GM10847 (cell line): ENCODE data around the gene ATP13A5.

Source experiments
- POLR2A ChIP-seq: IDR thresholded peaks from 2 replicates; pipeline ENCODE4 v1.6.1; 2011; ENCODE audit not compliant: insufficient read length; ENCODE audit errors: extremely low read depth

ATP13A5 gene

DNA sequence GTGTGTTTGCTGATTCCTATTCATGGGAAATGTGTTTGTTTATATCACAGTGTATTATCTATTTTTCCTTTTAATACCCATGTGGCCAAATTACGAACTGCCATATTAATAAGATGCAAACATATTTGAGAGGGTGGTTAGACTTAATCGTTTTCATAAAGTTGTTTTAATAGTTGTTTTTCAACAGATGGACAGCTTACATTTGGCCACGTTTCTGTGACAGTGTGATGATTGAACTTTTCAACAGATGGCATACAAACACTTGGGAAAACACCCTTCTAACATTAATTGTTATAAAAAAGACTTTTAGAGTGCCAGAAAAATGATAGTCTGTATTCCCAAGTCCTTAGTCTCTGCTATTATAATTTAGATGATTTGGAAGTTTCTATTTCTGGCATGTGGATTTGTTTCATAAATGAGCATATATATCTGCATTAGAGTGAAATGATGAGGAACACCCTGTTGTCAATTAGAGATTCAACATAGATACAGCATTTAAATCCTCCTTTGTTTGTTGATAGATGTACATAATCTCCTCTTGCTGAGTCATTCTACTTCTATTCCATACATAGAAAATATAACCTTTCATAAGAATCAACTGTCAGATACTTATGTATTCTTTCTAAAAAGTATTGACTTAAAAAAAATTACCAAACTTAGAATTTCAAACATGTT lies 124.4 kb downstream of the ATP13A5 start:
- TF ChIP-seq POLR2A = no peak

DNA sequence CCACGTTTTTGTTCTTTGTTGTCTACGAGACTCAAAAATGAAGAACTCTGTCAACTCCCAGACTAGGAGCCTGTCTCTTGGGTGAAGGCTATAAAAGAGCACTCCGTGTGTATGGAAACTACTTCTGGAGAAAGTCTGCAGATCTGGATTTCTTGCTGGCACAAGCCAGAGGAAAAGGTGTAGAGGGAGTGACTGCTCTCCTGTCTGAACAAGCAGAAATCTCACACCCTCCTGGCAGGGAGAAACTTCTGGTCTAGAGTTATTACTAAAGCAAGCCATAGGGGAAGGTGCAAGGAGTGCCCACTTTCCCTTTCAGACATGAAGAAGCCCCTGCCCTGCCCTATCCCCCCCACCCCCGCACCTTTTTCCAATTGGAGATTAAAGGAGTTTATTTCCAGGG lies 128.1 kb downstream of the ATP13A5 start:
- TF ChIP-seq POLR2A = no peak

DNA sequence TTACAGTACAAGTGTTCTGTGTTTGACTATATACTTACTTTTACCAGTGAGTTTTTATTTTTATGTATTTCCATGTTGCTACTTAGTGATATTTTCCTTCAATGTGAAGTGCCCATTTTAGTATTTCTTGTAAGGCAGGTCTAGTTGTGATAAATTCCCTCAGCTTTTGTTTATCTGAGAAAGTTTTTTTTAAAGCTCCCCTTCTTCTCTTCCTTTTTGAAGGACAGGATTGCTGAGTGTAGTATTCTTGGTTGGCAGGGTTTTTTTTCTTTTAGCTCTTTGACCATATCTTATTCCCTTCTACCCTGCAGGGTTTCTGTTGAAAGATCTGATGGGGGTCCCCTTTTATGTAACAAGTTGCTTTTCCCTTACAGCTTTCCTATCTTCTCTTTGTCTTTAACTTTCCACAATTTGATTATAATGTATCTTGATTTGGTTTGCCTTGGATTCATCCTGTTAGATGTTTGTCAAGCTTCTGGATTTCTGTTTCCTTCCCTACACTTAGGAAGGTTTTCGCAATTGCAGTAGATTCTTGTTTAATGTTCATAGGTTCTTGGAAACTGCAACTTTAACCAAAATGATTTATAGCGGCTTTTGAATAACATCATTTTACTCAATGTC lies 129.6 kb downstream of the ATP13A5 start:
- TF ChIP-seq POLR2A = no peak

- no peak for TF ChIP-seq POLR2A
These were observed 135.0 kb downstream of the ATP13A5 start for GRCh38 chr3:193243571-193243970.

GRCh38 chr3:193241716-193242115 lies 136.8 kb downstream of the ATP13A5 start:
- TF ChIP-seq POLR2A = no peak

DNA sequence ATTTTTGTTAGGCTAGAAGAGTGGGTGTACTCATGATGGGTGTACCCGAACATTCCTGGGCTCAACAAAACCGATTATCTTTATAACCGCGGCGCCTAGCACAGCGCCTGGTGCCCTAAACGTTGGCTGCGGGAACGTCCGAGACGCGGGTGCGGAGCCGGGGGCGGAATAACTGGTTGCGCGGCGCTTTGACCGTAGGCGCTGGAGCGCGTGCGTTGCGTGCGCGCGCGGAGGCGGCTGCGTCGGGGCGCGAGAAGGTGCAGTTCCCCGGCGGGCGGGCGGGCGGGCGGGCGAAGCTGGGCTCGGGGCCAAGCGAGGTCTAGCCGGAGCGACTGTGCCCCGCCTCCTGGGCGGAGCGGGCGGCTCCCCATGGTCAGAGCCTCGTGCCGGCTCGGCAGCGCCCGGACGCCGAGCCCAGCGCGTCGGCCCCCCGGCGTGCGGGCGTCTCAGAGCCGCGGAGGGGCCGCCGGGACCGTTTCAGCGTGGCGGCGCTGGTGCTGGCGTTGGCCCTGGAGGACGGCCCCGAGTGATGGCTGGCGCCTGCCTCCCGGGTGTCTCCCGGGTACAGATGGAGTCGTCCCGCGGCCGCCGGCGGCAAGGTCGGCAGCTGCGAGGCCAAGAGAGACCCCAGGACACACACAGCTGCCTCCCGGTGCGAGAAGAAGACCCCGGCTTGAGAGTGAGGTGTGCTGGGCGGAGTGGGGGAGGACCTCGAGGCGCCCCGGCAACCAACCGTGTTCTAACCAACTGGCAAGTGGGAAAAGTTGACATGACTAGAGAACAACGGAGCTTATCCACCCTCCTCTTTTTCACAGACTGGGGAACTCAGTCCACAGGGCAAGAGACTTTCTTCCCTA lies 137.5 kb downstream of the ATP13A5 start, which contains the start of gene PLAAT1:
TSS of gene PLAAT1 (plus strand) at position 373 of the 857 bp plus-strand sequence. CDS start 14,429 bp downstream, outside the sequence.
- no peak for TF ChIP-seq POLR2A

GRCh38 chr3:193240436-193240849 lies 138.1 kb downstream of the ATP13A5 start:
- no peak for TF ChIP-seq POLR2A

DNA sequence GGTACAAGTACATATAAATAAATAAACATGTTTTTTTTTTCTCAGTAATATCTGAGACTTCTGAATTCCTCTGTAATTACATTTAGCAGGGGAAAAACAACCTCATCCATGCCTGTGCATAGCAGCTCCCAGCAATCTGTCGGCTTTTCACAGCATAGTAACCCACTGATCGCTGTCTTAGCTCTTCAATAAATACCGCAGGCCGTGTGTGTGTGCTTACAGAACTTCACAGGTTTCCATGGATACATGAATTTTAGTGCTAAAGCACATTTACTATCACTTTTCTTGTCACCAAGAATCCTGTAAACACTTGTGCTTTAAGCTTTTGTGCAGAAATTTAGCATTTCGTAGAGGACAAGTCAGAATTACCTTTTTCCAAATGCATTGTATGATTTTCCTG lies 141.5 kb downstream of the ATP13A5 start:
- no peak for TF ChIP-seq POLR2A

DNA sequence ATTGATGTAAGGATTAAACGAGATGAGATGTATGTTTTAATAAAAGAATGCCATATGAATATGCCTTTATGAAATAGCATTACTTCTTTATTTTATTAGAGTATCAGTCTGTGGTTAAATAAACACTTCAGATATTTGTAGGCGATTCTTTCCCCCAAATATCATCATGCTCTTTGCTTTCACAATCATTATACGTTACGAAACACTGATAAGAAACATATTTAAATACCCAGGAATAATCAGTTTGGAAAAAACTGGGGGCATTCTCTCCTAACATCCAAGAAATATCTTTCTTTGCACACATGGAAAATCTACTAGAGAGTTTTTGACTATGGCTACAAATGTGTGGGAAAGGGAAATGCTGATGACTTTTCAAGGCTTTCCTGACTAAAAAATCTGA lies 142.0 kb downstream of the ATP13A5 start:
- TF ChIP-seq POLR2A = no peak

DNA sequence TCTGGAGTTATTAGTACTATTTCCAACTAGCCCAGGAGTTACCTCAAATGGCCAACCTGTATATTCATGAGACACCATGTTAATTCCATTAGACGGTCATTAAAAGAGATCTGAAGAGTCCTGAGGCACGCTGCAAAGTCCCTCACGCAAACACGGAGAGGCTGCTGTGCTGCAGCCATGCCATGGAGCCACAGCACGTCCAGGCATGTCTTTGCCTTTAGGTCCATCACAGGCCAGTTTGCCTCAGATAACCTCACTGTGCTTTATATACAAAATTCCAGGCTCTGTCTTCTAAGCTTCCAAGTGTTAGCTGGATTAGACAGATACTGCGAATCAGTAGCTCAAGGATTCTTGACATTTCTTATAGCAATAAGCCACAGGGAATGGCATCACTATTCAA lies 147.4 kb downstream of the ATP13A5 start:
- TF ChIP-seq POLR2A = no peak

GRCh38 chr3:193230610-193231009 lies 147.9 kb downstream of the ATP13A5 start:
- no peak for TF ChIP-seq POLR2A

- no peak for TF ChIP-seq POLR2A
These were observed 148.6 kb downstream of the ATP13A5 start for GRCh38 chr3:193229851-193230420.

- no peak for TF ChIP-seq POLR2A
These were observed 150.3 kb downstream of the ATP13A5 start for GRCh38 chr3:193228206-193228605.

DNA sequence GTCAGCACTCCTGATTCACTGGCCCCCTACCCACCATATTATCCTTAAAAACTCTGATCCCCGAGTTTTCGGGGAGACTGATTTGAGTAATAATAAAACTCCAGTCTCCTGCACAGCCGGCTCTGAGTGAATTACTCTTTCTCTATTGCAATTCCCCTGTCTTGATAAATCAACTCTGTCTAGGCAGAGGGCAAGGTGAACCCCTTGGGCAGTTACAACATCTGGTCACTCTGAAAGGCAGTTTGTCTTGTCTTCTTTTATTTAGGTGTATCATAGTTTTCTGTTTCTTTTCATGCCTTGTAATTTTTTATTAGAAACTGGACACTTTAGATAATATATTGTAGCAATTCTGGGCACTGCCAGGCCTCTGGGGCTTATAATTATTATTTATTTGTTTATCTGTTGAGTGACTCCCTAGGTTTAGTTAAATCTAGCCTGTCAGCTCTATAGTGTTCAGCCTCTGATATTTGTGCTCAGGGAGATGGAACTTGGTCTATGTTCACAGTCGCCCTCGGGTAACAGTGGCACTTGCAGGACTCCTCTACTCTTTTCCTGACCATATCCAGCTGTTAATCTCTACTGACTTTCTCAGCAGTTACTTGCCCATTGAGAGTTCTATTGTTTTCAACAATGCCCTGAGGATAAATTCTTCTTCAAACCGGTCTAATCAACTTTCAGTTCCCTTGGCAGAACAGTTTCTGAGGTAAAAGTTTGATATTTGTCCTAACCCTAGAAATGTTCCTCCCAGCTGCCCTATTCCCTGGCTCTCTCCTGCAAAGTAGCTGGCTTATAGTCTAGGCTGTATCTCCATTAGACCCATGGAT lies 153.0 kb downstream of the ATP13A5 start:
- no peak for TF ChIP-seq POLR2A
